ENCODE data around the gene KRT6B.

GRCh38 chr12:52401526-52401925 is 50.4 kb downstream of the KRT6B start:
- TF ChIP-seq CTCF (IDR thresholded peaks at IDR 0.05) = no peak
- TF ChIP-seq, protein P1, sequence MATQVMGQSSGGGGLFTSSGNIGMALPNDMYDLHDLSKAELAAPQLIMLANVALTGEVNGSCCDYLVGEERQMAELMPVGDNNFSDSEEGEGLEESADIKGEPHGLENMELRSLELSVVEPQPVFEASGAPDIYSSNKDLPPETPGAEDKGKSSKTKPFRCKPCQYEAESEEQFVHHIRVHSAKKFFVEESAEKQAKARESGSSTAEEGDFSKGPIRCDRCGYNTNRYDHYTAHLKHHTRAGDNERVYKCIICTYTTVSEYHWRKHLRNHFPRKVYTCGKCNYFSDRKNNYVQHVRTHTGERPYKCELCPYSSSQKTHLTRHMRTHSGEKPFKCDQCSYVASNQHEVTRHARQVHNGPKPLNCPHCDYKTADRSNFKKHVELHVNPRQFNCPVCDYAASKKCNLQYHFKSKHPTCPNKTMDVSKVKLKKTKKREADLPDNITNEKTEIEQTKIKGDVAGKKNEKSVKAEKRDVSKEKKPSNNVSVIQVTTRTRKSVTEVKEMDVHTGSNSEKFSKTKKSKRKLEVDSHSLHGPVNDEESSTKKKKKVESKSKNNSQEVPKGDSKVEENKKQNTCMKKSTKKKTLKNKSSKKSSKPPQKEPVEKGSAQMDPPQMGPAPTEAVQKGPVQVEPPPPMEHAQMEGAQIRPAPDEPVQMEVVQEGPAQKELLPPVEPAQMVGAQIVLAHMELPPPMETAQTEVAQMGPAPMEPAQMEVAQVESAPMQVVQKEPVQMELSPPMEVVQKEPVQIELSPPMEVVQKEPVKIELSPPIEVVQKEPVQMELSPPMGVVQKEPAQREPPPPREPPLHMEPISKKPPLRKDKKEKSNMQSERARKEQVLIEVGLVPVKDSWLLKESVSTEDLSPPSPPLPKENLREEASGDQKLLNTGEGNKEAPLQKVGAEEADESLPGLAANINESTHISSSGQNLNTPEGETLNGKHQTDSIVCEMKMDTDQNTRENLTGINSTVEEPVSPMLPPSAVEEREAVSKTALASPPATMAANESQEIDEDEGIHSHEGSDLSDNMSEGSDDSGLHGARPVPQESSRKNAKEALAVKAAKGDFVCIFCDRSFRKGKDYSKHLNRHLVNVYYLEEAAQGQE (IDR thresholded peaks at IDR 0.05; ENCODE audit: insufficient read depth in 1 of 2, low read depth in 2 of 2, low read length in 1 of 2) = no peak
- no peak for TF ChIP-seq POLR2AphosphoS5 (IDR thresholded peaks at IDR 0.05; ENCODE audit: low read depth, low read length)
- no peak for TF ChIP-seq TCF7L2 (IDR thresholded peaks at IDR 0.05; ENCODE audit: low read depth, low read length)

Measured in Panc1 (cell line).